ENCODE measurements around the gene PROM1. TPM values are rescaled to one million over a fixed set of nuclear protein-coding genes. Genes with fewer than 3 reads are reported as not detected.

PROM1 gene
- total RNA-seq, 1 donor from 2014 or later = 36.9 TPM

GRCh38 chr4:16085822-16086221 lies 2.0 kb upstream of the PROM1 start:
- peaks cover 3% of the 10 kb centered on the region for H3K4me1 Mint-ChIP-seq (ENCODE audit: low read depth, unreplicated experiment)
- H3K36me3 Mint-ChIP-seq (ENCODE audit: unreplicated experiment) = no peaks in the 10 kb centered on the region
- no peak overlapping the region for H3K4me3 Mint-ChIP-seq (ENCODE audit: unreplicated experiment)
- peaks cover 4% of the 10 kb centered on the region for H3K27me3 Mint-ChIP-seq (ENCODE audit: unreplicated experiment)
- peaks cover 14% of the 10 kb centered on the region for H3K9me3 Mint-ChIP-seq (ENCODE audit: unreplicated experiment)
- TF ChIP-seq, protein P1, sequence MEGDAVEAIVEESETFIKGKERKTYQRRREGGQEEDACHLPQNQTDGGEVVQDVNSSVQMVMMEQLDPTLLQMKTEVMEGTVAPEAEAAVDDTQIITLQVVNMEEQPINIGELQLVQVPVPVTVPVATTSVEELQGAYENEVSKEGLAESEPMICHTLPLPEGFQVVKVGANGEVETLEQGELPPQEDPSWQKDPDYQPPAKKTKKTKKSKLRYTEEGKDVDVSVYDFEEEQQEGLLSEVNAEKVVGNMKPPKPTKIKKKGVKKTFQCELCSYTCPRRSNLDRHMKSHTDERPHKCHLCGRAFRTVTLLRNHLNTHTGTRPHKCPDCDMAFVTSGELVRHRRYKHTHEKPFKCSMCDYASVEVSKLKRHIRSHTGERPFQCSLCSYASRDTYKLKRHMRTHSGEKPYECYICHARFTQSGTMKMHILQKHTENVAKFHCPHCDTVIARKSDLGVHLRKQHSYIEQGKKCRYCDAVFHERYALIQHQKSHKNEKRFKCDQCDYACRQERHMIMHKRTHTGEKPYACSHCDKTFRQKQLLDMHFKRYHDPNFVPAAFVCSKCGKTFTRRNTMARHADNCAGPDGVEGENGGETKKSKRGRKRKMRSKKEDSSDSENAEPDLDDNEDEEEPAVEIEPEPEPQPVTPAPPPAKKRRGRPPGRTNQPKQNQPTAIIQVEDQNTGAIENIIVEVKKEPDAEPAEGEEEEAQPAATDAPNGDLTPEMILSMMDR (IDR thresholded peaks at IDR 0.05; ENCODE audit: partially characterized antibody, unreplicated experiment) = no peak
- DNase-seq = no peak
- no peak overlapping the region for H3K27ac Mint-ChIP-seq (ENCODE audit: unreplicated experiment)

DNA sequence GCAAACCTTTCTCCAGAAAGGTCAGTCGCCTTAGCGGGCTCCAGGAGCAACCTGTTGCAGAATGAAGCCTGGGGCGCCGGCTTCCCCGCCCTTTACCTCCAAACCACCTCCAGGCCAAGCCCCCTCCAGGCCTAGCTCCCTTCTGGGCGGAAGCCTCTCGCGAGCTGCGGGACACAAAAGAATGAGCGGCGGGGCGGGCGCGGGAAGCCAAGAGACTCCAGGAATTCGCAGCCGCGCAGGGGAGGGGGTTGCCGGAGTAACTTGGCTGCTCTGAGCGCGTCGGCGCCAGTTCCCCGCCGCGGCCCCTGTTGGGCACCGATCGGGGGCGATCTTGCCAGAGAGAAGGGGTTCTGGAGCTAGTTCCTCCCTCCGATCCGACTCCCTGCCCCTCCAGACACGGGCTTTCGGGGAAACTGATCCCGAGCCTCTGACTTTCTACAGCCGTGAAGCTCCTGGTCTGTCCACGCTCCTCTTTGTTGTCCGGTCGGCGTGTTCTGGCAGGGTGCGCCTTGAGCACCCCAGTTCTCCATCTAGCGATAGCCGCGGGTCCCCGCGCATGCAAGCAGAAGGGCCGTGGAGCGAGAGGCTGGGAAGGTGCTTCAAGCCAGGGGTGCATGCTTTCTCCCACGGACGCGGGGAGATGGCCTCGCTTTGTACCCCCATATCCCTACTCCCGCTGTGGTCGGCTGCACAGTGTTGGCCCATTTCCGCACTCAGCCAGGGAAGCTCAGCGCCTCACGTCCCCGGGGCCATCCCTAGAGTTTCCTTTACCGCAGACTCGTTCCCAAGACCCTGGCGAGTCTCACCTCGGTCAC lies 1.2 kb downstream of the PROM1 start:
- TF ChIP-seq, protein P1 (IDR thresholded peaks at IDR 0.05; ENCODE audit: partially characterized antibody, unreplicated experiment) = no peak

DNA sequence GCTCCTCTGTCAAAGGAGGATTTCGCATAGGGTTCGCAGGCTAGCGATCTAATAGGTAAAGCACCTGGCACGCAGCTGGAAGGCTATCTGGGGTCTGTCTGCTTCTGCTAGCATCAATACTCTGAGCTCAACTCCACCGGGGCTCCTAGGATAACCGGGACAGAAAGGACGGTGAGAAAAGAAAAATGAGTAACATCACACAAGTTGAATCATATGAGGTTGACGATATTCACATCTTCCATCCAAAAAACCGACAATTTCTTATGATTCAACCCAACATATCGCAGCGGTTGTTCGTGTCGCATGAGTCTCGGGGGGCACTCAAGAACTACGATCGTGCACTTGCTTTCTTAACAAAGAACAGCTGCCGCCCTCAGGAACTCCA lies 1.8 kb downstream of the PROM1 start:
- peak overlapping the region; percentile 36 for H3K27ac Mint-ChIP-seq (ENCODE audit: unreplicated experiment)
- TF ChIP-seq, protein P1 (IDR thresholded peaks at IDR 0.05; ENCODE audit: partially characterized antibody, unreplicated experiment) = no peak
- H3K9me3 Mint-ChIP-seq (ENCODE audit: unreplicated experiment) = peaks cover 15% of the 10 kb centered on the region
- H3K36me3 Mint-ChIP-seq (ENCODE audit: unreplicated experiment) = no peaks in the 10 kb centered on the region
- H3K27me3 Mint-ChIP-seq (ENCODE audit: unreplicated experiment) = peaks cover 4% of the 10 kb centered on the region
- no peak for DNase-seq
- peak overlapping the region; percentile 88 for H3K4me3 Mint-ChIP-seq (ENCODE audit: unreplicated experiment)
- H3K4me1 Mint-ChIP-seq (ENCODE audit: low read depth, unreplicated experiment) = peaks cover 18% of the 10 kb centered on the region

More for the DNA sequence above, 1.2 kb downstream of the PROM1 start:
- H3K4me3 Mint-ChIP-seq (ENCODE audit: unreplicated experiment) = peak overlapping the region; percentile 88
- peaks cover 14% of the 10 kb centered on the region for H3K9me3 Mint-ChIP-seq (ENCODE audit: unreplicated experiment)
- H3K27me3 Mint-ChIP-seq (ENCODE audit: unreplicated experiment) = peaks cover 4% of the 10 kb centered on the region
- H3K4me1 Mint-ChIP-seq (ENCODE audit: low read depth, unreplicated experiment) = peaks cover 12% of the 10 kb centered on the region
- DNase-seq = peak; percentile 62
- H3K36me3 Mint-ChIP-seq (ENCODE audit: unreplicated experiment) = no peaks in the 10 kb centered on the region
- H3K27ac Mint-ChIP-seq (ENCODE audit: unreplicated experiment) = peak overlapping the region; percentile 48

DNA sequence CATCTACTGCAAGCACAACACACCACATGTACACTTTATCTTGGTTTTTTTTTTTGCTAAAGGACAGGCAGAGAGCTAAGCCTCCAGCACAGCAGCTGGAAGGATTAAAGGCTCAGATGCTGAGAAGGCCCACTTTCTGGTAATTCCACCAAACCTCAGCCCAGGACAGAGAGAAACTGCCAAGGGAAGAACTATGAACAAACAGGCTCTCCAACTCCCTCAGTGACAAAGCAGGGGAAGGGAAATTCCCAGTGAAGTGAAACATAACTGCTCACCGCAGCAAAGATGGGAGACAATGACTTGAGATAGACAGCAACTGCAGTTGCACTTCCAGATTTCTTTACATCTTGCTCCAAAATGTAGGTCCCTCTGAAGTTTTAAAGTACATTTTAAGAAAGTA lies 4.8 kb downstream of the PROM1 start:
- Mint-ChIP-seq H3K4me3 (ENCODE audit: unreplicated experiment) (no peak overlapping the region), H3K27ac (ENCODE audit: unreplicated experiment) (no peak overlapping the region), H3K27me3 (ENCODE audit: unreplicated experiment) (peaks cover 3% of the 10 kb centered on the region), H3K4me1 (ENCODE audit: low read depth, unreplicated experiment) (peaks cover 26% of the 10 kb centered on the region), H3K36me3 (ENCODE audit: unreplicated experiment) (no peaks in the 10 kb centered on the region), H3K9me3 (ENCODE audit: unreplicated experiment) (peaks cover 11% of the 10 kb centered on the region)
- TF ChIP-seq, protein P1 (IDR thresholded peaks at IDR 0.05; ENCODE audit: partially characterized antibody, unreplicated experiment) = no peak
- DNase-seq = no peak

DNA sequence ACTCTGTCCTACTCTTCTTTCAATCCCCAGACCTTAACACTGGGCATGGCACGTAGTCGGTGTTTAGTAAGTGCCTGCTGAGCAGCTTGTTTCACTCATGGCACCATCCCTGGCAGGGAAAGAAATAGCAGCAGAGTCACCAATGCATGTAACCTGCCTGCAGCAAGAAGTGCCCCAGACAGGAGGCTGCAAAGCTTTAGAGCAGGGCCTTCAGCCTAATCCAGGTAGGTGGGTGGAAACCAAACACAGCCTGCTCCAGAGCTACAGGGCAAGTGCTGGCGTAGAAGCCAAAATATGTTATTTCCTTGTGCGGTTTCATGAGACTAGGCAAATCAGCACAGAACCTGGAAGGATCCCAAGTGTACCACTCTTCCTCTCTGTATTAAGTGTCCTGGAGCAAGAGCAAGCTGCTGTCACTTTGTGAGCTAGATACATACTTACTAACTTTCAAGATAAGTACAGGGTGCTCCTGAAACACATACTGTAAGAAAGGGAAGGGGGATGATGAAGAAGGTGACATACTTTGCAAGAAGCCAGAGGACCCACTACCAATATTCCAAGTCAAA lies 5.5 kb downstream of the PROM1 start:
- H3K36me3 Mint-ChIP-seq (ENCODE audit: unreplicated experiment) = no peaks in the 10 kb centered on the region
- no peak for DNase-seq
- peaks cover 24% of the 10 kb centered on the region for H3K4me1 Mint-ChIP-seq (ENCODE audit: low read depth, unreplicated experiment)
- TF ChIP-seq, protein P1 (IDR thresholded peaks at IDR 0.05; ENCODE audit: partially characterized antibody, unreplicated experiment) = no peak
- peak overlapping the region; percentile 82 for H3K27ac Mint-ChIP-seq (ENCODE audit: unreplicated experiment)
- peaks cover 10% of the 10 kb centered on the region for H3K9me3 Mint-ChIP-seq (ENCODE audit: unreplicated experiment)
- peaks cover 2% of the 10 kb centered on the region for H3K27me3 Mint-ChIP-seq (ENCODE audit: unreplicated experiment)
- H3K4me3 Mint-ChIP-seq (ENCODE audit: unreplicated experiment) = no peak overlapping the region

Measured in glutamatergic neuron (in vitro differentiated cells).